HepG2 (cell line): Measurements from ENCODE around the gene SNX15. TPM values are rescaled to one million over a fixed set of nuclear protein-coding genes. Genes with fewer than 3 reads are reported as not detected.

Source experiments
- ATF2 ChIP-seq: sonication (generic); formaldehyde crosslinking; IDR thresholded peaks from 2 replicates; pipeline ENCODE4 v1.4.0; 2020; ENCODE audit warnings: missing genetic modification reagents
- BORCS8-MEF2B ChIP-seq: sonication (generic); formaldehyde crosslinking; IDR thresholded peaks from 2 replicates; pipeline ENCODE4 v1.8.0; 2022; ENCODE audit warnings: mild to moderate bottlenecking, missing genetic modification reagents
- CEBPZ ChIP-seq: IDR thresholded peaks from 2 replicates; pipeline ENCODE4 v1.6.1; 2012; ENCODE audit warnings: low read length, improper control_type of control experiment
- CENPX ChIP-seq: sonication (generic); formaldehyde crosslinking; IDR thresholded peaks from 2 replicates; pipeline ENCODE4 v1.9.0; 2021; ENCODE audit warnings: mild to moderate bottlenecking, missing genetic modification reagents, moderate library complexity
- DNMT3B ChIP-seq: conservative IDR thresholded peaks from 2 replicates; pipeline ENCODE4 v1.6.1; 2016; ENCODE audit warnings: missing biosample characterization, control low read depth
- IRX3 ChIP-seq: sonication (generic); formaldehyde crosslinking; IDR thresholded peaks from 2 replicates; pipeline ENCODE4 v1.8.1; 2023; ENCODE audit warnings: mild to moderate bottlenecking, low read depth, missing genetic modification reagents, borderline replicate concordance
- JARID2 ChIP-seq: sonication (generic); formaldehyde crosslinking; IDR thresholded peaks from 2 replicates; pipeline ENCODE4 v1.8.1; 2023; ENCODE audit warnings: missing genetic modification reagents, inconsistent platforms; ENCODE audit not compliant: insufficient replicate concordance
- KDM3A ChIP-seq: IDR thresholded peaks from 2 replicates; pipeline ENCODE4 v1.6.1; 2018; ENCODE audit warnings: low read depth, missing compliant biosample characterization
- MEIS1 ChIP-seq: sonication (generic); formaldehyde crosslinking; IDR thresholded peaks from 2 replicates; pipeline ENCODE4 v1.9.0; 2021; ENCODE audit warnings: mild to moderate bottlenecking, missing genetic modification reagents, moderate library complexity, borderline replicate concordance
- NFE2L1 ChIP-seq: sonication (generic); formaldehyde crosslinking; IDR thresholded peaks from 2 replicates; pipeline ENCODE4 v1.4.0; 2020; ENCODE audit warnings: missing genetic modification reagents, mild to moderate bottlenecking, borderline replicate concordance
- RFX1 ChIP-seq: fragments of 450-650 bp; IDR thresholded peaks from 2 replicates; pipeline ENCODE4 v1.6.1; 2017
- SALL2 ChIP-seq: sonication (generic); formaldehyde crosslinking; IDR thresholded peaks from 2 replicates; pipeline ENCODE4 v1.8.1; 2023; ENCODE audit warnings: mild to moderate bottlenecking, missing genetic modification reagents, inconsistent platforms
- SATB2 ChIP-seq: sonication (generic); formaldehyde crosslinking; IDR thresholded peaks from 2 replicates; pipeline ENCODE4 v1.5.0; 2020; ENCODE audit warnings: missing genetic modification reagents
- SIX4 ChIP-seq: sonication (generic); formaldehyde crosslinking; IDR thresholded peaks from 2 replicates; pipeline ENCODE4 v1.4.0; 2020; ENCODE audit warnings: missing genetic modification reagents
- SNAI1 ChIP-seq: sonication (generic); formaldehyde crosslinking; IDR thresholded peaks from 2 replicates; pipeline ENCODE4 v1.5.0; 2020; ENCODE audit warnings: mild to moderate bottlenecking, missing genetic modification reagents, borderline replicate concordance
- ZBTB14 ChIP-seq: sonication (generic); formaldehyde crosslinking; IDR thresholded peaks from 2 replicates; pipeline ENCODE4 v1.4.0; 2020; ENCODE audit warnings: missing genetic modification reagents
- ZBTB21 ChIP-seq: sonication (generic); formaldehyde crosslinking; IDR thresholded peaks from 2 replicates; pipeline ENCODE4 v1.4.0; 2020; ENCODE audit warnings: missing genetic modification reagents
- ZNF18 ChIP-seq: sonication (generic); formaldehyde crosslinking; IDR thresholded peaks from 2 replicates; pipeline ENCODE4 v1.8.0; 2022; ENCODE audit warnings: mild to moderate bottlenecking, missing genetic modification reagents; ENCODE audit not compliant: insufficient replicate concordance
- ZNF235 ChIP-seq: sonication (generic); formaldehyde crosslinking; IDR thresholded peaks from 2 replicates; pipeline ENCODE4 v1.8.1; 2023; ENCODE audit warnings: mild to moderate bottlenecking, missing genetic modification reagents, borderline replicate concordance
- ZNF24 ChIP-seq: fragments of 450-650 bp; IDR thresholded peaks from 2 replicates; pipeline ENCODE4 v1.6.1; 2017; ENCODE audit warnings: antibody characterized with exemption, mild to moderate bottlenecking
- ZNF547 ChIP-seq: sonication (generic); formaldehyde crosslinking; IDR thresholded peaks from 2 replicates; pipeline ENCODE4 v1.5.1; 2020; ENCODE audit warnings: mild to moderate bottlenecking, missing genetic modification reagents
- ZNF777 ChIP-seq: sonication (generic); formaldehyde crosslinking; IDR thresholded peaks from 2 replicates; pipeline ENCODE4 v1.4.0; 2020; ENCODE audit warnings: missing genetic modification reagents
- polyA plus RNA-seq, 8 experiments: library from polyadenylated mRNA; depleted of rRNA in 3 of 8; stranded (reverse) in 7 of 8; unstranded in 1 of 8; fragments of >200 nt; fragmentation: Illumina TruSeq in 4 of 8; extraction: Trizol in 4 of 8; gene quantifications; 2 replicates each; pipeline versions ENCODE4 v1.2.1 to v1.2.3, GENCODE V29; 2011 to 2016; ENCODE audit warnings: low read depth in 4 of 8, missing spikeins in 1 of 8, mixed read lengths in 1 of 8; ENCODE audit not compliant: insufficient read depth in 1 of 8
- total RNA-seq, 5 experiments: library from RNA; depleted of rRNA; stranded (reverse); fragments of >200 nt; fragmentation: Illumina TruSeq; extraction: Trizol; gene quantifications; 2 replicates each; pipeline ENCODE4 v1.2.3, GENCODE V29; 2016; ENCODE audit warnings: low read depth in 1 of 5

SNX15 gene
- total and polyA plus RNA-seq, 2 of the 13 experiments (the other 11 are each of a cell fraction or from before 2014, with no cell fraction given): 19.1 to 22.6 TPM

- TF ChIP-seq ATF2 (peak; percentile 16; the same call in 1 of the 2 replicates), ZNF547 (CRISPR knock-in tag) (peak; percentile 24; the same call in 1 of the 2 replicates), ZNF777 (peak; percentile 67; the same call in 1 of the 2 replicates), ZBTB21 (no peak), ZNF235 (CRISPR knock-in tag) (peak; percentile 82; the same call in 1 of the 2 replicates), SATB2 (CRISPR knock-in tag) (0 out of 2 replicates have a peak, but pooled peaks have one; percentile 36), KDM3A (CRISPR knock-in tag) (peak; percentile 15; the same call in 1 of the 2 replicates), ZNF24 (no peak), SNAI1 (CRISPR knock-in tag) (0 out of 2 replicates have a peak, but pooled peaks have one; percentile 61), MEIS1 (no peak), ZBTB14 (CRISPR knock-in tag) (peak; percentile 49; the same call in 1 of the 2 replicates), SALL2 (CRISPR knock-in tag) (peak; percentile 82; the same call in 1 of the 2 replicates), IRX3 (CRISPR knock-in tag) (0 out of 2 replicates have a peak, but pooled peaks have one; percentile 51), RFX1 (no peak), CENPX (CRISPR knock-in tag) (no peak), JARID2 (no peak), NFE2L1 (CRISPR knock-in tag) (no peak), DNMT3B (CRISPR knock-in tag) (no peak), BORCS8-MEF2B (CRISPR knock-in tag) (0 out of 2 replicates have a peak, but pooled peaks have one; percentile 28), ZNF18 (peak; percentile 73), CEBPZ (no peak), SIX4 (CRISPR knock-in tag) (no peak)
Measured at GRCh38 chr11:65027213-65028067, at the start of gene SNX15 (continued).
